Activated CD4-positive, alpha-beta T cell treated with anti-CD3 and anti-CD28 coated beads for 24 hours (primary cell): ENCODE results near the gene TACC3.
"Not testable (repeated sequence)": the region's sequence is repeated elsewhere in the genome, so short reads cannot be mapped to it uniquely, and the experiment has no call there.

Source experiments
- DNase-seq, 2 donors: peaks; one replicate each; pipeline ENCODE4 v3.0.0-alpha.2; 2020; ENCODE audit warnings: low read depth in 2 of 2

The TACC3 gene

DNA sequence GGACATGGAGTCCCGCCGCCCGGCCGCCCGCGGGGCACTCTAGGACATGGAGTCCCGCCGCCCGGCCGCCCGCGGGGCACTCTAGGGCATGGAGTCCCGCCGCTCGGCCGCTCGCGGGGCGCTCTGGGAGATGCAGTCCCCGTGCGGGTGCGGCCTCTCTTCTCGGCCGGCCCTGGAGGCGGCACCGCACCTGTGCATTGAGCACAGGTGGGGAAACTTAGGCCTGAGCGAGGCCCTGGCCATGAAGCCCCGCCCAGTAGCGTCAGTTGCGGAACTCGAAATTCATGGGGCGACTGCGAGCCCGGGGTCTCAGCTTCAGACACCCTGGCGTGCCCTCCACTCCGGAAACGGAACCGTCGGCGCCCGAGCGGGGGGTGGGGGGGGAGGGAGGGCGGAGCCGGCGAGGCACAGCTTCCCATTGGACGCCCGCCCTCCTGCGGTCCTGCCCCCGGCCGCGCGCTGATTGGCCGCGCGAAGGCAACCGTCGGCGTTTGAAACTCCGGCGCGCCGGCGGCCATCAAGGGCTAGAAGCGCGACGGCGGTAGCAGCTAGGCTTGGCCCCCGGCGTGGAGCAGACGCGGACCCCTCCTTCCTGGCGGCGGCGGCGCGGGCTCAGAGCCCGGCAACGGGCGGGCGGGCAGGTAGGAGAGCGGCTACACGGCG is at the start of gene TACC3, which contains the start of gene TMEM129:
TACC3 (plus strand) TSS at position 519 of the 663 bp plus-strand sequence. CDS start 1,901 bp downstream, outside the sequence.
TMEM129 (minus strand) TSS at position 321 of the 663 bp plus-strand sequence. CDS start 486 bp downstream, outside the sequence.
- peak; percentile 83 to 90 for DNase-seq

DNA sequence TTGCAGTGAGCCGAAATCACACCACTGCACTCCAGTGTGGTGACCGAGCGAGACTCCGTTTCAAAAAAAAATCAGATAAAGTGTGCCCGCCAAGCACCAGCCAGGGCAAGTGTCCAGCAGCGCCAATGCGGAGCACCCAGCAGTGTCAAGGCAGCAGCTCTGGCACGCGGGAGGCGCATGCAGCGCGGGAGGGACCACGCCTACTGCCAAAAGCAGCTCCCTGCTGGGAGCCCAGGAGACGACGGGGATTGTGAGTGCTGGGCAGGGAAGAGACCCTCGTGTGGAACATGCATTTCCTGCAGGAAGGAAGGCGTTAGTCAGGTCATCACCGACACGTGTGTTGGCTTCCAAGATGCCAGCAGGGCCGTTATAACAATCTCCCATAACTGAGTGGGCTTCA is 47.6 kb upstream of the TACC3 start:
- DNase-seq, result no peak

DNA sequence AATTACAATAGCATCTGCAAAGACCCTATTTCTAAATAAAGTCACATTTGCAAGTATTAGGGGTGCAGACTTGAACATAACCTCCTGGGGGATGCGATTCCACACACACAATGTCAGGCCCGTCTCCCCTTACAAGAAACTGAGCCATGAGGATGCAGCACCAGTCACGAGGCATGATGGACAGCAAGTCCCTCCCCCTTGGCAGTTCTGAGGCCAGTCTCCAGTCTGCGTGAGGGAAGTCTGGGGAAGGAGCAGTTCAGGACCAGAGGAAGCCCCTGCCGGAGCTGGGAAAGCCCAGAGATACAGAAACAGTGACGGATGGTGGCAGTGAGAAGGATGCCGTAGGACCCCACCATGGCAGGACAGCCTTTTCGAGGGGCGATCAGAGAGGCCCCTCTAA is 46.6 kb upstream of the TACC3 start:
- DNase-seq, result no peak

DNA sequence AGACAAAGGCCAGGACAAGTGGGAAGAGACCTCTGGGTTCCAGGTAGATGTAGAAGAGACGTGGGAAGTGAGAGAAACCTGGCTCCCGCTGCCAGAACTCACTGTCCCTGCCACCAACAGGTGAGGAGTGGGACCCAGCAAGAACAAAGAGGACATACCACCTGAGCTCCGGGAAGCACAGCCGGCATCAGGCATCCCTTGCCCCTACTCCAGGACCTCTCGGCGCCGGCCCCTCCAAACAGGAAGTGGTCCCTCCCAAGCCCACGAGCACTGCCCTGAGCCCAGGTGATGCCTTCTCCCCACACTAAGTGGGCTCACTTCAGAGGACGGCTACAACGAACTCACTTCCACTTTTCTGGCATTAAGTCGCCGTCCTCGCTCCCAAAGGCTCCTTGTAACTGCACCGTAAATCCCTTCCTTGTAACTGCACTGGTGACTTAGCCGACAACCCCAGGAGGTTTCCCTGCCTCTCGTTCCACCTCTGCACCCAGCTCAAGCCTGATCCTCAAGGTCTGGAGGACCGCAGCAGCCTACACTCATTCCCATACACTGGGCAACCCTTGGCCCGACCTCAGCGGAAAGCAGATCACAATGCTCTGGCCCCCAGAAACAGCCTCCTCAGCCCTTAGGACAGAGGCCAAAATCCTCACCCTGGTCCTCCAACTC is 46.1 kb upstream of the TACC3 start:
- no peak for DNase-seq

DNA sequence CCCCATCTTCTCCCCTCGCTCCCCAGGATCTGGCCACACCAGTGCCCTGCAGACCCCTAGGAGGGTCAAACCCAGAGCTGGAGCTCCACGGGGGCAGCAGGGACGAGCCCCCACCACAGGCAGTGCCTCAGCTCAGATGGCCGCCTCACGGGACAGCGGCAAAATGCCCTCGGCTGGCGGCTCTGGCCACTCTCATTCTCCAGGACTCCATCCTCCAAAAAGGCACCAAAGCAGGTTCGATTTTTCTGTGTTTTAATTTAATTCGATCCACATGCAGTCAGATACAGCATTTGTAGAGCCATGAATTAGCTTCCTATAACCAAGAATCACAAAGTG is 45.6 kb upstream of the TACC3 start:
- DNase-seq, result no peak

DNA sequence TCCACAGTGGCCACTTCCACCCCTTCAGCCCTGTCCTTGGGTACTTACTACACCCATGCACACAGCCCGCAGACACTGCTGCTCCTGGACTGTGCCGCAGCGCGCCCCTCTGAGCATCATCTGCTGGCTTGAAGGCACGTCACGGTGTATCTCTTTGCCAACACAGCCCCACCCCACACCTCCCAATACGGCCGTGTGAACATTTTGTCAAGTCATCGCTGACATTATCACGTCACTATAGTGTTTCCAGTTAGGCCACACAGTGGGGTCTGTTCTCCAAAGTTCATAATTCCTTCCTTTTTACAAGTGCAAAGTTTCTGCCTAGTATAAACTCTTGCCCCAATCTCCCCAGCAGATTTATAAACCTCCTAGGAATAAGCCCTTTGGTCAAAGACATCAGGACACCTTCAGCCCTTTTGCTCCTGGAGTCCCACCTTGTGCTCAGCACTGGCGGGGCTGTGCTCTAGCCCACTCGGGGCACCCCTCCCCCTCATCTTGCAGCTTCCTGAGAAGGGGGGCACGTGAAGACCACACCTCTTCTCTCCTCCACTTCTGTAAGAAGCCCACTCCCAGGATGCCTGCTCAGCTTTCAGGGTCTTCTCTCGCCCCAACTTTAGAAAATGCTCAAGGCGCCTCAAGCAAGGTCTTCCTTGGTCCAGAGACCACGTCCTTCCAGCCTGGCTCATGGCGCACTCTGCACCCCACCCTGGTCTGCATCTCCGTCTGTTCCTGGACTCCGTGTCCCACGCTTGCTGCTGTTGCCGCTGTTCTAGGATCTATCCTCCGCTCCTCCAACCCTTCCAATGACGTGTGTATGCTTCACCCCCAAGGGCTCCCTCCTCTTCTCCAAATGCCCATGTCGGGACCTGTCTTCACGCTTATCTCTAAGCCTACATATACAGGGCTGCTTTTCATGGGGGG is 44.5 kb upstream of the TACC3 start:
- DNase-seq, result no peak

DNA sequence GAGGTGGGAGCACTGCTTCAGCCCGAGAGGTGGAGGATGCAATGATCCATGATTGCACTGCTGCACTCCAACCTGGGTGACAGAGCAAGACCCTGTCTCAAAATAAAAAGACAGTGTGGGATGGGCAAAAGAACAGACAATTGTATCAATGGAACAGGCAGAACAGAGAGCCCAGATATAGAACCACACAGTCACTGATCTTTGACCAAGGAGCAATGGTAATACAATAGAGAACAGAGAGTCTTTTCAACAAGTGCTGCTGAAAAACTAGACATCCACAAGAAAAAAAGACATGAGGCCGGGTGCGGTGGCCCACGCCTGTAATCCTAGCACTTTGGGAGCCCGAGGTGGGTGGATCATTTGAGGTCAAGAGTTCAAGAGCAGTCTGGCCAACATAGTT is 43.1 kb upstream of the TACC3 start:
- no peak for DNase-seq

DNA sequence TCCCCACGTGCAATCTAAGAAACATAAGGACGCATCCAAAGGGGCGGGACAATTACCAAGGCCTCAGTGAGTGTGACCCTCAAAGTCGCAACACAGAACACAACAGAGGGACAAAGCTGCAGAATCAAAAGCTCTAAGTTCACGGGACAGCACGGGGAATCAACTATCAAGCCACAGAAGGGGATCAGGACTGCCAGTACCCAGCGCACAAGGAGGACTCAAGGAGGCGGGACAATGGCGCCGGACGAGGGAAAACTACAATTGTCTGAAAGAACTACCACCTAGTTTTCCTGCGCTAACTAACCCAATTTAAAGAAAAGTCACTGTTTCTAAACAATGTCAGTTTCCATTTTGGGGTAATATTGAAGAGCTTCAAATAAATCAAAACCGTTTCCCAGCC is 38.5 kb upstream of the TACC3 start:
- DNase-seq, result no peak

DNA sequence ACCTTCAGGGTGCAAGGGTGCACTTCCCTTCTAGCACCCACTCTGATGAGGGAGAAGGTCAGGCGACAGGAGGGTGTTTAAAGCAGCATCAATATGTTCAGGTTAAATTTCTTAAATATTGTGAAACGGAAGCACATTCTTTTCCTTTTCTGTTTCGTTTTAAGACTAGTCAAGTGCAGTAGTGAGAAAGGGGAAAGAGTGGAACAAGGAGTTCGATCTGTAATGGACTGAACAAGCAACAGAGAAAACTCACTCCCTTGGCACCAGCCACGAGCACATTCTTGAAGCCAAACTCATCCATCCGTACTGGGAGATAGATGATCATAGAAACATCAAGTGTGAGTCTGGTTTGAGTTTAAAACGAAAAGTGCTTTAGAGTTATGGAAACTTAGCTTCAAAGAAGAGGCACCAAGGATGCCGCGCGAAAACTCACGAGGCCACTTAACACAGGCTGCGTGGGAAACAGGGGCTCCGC is 38.0 kb upstream of the TACC3 start:
- DNase-seq, result no peak

DNA sequence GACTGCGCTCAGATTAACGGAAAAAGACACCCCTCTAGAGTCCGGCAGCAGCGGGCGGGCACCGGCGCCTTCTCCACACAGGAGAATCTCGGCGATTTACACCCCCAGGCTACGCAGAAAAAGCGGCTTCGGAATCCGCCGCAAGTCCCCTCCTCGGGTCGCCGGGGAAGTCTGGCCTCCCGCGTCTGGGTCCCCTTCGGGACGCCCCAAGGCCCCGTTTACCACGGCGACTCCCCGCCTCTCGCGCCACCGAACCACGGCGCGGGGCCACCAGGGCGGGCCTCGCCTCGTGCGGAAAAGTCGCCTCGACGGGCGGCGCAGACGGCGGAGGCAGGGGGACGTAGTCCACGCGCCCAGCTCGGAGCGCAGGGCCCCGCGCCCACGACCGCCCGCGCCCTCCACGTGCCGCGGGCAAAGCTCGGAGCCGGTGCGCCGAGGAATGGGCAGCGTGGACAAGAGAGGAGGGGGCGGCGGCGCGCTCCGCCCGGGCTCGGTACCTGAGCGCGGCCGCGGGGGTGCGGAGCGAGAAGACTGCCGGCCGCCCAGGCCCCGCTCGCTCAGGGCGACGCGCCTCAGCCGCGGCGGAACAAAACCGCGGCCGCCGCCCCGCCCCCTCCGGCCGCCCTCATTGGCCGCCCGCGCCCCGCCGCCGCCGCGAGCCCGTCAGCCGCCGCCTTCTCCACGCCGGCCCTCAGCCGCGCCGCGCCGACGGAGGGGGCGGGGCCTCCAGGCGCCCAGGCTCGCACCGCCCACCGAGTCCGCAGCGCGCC is 37.4 kb upstream of the TACC3 start, which contains the start of gene FAM53A:
FAM53A (minus strand) TSS at position 578 of the 770 bp plus-strand sequence. CDS start 15,572 bp downstream, outside the sequence.
- DNase-seq, result no peak

DNA sequence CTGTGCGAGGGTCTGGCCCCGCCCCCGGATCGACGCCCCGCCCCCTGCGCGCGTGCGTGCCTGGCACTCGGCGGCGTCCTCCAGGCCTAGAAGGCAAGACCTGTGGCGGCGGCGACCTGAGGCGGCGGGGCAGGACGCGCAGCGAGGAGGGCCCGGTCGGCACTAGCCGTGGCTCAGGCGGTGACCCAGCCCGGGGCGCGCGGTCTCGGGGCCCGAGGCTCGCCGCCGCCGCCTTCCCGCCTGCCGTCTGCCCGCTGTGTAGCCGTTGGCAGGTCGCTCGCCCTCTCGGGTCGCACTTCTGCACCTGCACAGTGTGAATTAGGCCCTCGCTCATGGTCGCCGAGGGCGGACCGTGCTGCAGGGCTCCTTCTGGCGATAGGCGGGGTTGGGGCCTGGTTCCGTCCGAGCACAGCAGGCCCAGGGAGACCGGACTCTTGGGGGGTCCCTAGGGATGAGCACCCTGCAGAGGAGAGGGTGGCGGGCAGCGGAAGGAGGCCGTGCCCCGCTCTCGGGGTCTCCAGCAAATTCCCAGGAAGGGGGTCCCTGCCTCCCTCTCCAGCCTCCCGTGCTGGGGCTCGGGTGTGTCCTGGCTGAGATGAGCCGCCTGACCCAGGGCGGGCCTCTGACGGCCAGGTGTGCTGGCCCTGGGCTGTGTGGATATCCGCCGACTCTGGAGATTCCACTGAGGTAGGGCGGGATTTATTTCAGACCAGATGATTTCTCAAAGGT is 36.7 kb upstream of the TACC3 start:
- DNase-seq, result peak; percentile 94 to 97

DNA sequence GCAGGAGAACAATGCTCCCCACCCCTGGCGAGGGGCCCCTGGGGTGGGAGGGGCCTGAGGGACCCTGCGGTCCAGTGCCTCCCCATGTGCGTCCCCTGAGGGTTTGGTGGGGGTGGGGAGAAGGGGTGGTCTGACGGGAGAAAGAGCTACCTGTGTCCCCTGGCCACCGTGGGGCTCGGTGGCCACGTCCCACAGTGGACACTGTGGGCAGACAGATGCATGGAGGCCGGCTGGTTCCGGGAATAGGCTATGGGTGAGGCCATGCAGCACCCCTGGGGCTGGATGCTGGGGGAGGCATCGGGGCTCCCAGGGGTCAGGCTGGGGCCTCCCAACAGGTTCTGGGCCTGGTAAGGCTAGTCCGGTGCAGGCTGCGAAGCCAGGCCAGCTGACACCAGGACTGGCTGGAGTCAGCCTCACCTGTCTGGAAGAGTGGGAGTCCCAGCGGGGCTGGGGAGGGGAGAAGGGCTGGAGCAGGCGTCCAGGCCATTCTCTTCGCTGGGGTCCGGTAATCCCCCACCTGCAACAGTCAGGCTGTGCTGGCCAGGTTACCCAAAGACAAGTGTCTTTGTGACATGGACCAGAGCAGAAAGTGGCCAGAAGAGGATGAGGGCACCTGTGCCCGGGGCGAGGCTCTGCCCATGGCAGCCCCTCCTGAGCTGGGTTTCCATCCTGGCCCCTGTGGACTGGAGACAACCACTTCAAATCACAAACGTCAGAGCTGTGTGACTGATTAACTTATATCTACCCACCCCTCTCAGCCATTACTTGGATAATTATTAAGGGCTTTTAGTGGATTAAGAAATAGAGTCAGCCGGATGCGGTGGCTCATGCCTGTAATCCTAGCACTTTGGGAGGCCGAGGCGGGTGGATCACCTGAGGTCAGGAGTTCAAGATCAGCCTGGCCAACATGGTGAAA is 35.8 kb upstream of the TACC3 start:
- no peak for DNase-seq

DNA sequence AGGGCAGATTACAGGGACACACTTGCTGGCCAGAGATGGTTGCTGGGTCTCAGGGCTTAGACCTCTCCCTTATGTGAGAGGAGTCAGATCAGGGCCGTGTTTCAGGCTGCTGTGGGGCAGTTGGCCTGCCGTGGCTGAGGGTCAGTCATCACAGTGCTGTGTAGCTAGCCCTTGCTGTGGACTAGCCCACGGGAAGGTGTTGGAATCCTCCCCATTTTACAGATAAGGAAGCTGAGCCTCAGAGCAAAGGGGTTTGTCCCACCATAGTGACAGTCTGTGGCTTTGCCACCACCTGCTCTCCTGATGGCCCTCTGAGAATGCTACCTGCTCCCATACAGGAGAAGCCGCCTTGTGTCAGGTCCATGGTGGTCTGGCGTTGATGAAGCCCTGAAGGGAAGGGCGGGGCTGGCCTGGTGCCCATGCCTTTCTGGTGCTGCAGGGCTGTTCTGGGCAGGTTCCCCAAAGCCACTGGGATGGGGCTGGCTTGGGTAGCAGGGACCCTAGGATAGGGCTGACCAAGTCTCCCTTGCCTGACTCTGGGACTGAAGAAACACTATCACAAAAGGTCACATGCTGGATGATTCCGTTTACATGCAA is 34.8 kb upstream of the TACC3 start:
- DNase-seq, result no peak

DNA sequence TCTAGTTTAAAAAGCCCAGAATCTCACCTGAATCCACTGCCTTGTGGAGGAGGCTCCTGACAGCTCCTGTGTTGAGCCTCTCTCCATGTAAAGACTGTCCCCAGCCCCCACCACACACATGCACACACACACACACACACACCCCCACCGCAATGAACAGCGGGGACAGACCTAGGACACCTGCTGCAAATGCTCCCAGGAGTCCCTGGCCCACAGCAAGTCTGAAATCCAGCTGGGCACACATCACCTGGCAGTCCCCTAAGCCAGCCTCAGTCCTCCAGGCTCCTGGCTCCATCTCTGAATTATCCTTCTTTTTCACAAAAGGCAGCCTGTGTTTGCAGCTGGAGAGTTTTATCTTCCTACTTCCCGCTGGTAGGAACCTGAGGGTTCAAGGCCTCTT is 30.6 kb upstream of the TACC3 start:
- DNase-seq, result no peak

DNA sequence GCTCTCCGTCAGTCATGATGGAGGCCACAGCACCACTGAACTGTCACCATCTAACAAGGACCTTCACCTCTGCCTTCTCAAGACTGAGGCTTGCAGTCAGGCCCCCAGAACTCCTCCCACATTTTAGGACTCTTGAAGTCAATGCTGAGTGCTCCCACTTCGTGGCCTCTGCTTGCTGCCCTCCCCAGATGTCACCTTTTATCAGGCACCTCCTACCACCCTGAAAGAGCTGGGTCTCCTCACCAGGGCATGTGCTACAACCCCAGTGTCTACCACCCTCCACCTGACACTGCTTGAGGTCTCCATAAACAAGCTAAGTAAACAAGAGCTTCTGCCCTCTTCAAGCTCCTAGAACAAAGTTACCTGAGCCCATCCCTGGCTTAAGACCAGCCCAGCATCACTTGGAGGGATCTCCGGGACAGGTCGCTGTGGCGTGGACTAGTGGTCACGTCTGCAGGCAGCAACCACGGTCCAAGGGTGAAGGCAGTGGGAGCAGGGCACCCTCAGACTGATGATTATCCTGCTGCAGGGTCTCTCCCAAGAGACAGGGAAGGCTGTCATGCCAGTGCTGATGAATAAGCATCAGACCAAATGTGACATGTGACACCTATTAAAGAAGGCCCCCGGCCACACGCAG is 29.5 kb upstream of the TACC3 start:
- DNase-seq, result no peak

DNA sequence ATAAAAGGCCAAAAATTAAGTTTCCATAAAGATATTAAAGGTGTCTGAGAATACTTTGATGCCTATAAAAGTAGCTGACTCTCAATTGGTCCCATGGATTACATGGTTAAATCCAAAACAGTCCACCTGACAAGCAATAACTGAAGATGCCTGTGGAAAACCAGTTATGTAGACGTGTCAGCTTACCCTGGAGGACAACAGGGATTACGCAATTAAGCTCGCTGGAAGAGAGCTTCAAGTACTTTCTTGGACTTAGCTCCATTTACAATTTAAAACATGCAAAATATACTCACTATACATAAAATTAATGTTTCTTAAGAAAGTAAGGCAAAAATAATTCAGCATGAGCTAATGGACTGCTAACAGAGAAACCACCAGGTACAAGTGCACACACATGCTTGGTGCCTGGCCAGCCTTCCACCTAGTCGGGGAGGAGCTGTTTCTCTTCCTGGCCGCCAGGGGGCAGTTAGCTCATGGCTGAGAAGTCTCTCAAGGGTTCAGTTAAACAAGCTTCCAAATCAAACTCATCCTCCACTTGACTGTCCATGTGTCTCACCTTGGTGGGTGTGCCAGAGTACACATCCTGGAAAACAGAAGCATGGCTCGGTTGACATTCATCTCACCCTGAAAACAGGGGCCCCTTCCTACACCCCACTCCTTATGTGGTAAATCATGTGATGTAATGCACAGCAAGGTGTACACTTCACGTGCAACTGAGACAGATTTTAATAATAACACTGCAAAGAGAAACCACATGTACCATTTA is 28.0 kb upstream of the TACC3 start:
- peak; percentile 66 to 68 for DNase-seq

DNA sequence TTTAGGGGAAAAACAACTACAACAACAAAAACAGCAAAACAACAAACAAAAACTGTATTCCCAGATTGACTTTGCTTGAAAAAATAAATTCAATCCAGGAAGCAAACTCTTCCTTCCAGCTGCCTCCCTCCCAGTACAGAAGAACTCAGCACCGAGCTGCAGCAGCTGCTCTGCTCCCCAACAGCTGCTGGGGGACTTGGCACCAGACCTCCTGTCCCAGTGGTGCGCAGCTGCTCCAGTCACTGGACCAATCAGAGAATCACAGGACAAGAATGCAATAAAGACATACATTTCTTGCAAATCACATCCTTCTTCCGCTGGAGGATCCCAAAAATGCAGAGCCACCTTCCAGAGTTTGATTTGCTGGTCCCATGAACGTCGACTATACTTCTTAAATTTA is 25.4 kb upstream of the TACC3 start:
- DNase-seq, result no peak

DNA sequence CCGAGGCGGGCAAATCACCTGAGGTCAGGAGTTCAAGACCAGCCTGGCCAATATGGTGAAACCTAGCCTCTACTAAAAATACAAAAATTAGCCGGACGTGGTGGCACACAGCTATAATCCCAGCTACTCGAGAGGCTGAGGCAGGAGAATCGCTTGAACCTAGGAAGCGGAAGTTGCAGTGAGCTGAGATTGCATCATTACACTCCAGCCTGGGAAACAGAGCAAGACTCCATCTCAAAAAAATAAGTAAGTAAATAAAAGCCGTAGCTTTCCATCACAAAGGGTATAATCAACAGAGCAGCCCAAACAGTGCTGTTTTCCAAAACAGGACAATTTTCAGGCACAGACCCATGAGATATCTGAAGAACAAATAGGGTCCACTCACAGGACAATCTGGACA is 19.6 kb upstream of the TACC3 start:
- not testable (repeated sequence) for DNase-seq
